22Rv1 (cell line): Measurements from ENCODE around the gene LCN15.
"Not testable (repeated sequence)": the region's sequence is repeated elsewhere in the genome, so short reads cannot be mapped to it uniquely, and the experiment has no call there.

ENCODE experiments used
- CTCF ChIP-seq: fragments of 450-650 bp; IDR thresholded peaks from 2 replicates; pipeline ENCODE4 v1.5.1; 2017; ENCODE audit warnings: mild to moderate bottlenecking
- ZFX ChIP-seq: fragments of 450-650 bp; IDR thresholded peaks from 2 replicates; pipeline ENCODE4 v1.6.1; 2017; ENCODE audit warnings: antibody characterized with exemption, borderline replicate concordance

GRCh38 chr9:136711219-136711648, 53.1 kb downstream of the LCN15 start:
- not testable (repeated sequence) for TF ChIP-seq CTCF, ZFX
